Activated naive CD8-positive, alpha-beta T cell treated with anti-CD3 and anti-CD28 coated beads, Interleukin-2, amount 10 ng/mL, durations not matched to agents 7 days and 5 days (primary cell): ENCODE results near the gene SYNPO. TPM values are rescaled to one million over a fixed set of nuclear protein-coding genes. Genes with fewer than 3 reads are reported as not detected.

Experiments
- ATAC-seq: fragments of 150-1000 bp; cut with Tn5 transposase; one replicate; pipeline ENCODE4 v1.10.0; 2021; ENCODE audit warnings: low read depth, moderate library complexity
- POLR2A ChIA-PET: fragments of 350-600 bp; sonication (Branson Sonifier 250); formaldehyde crosslinking; loops from one replicate; lab custom pipeline; 2021; ENCODE audit warnings: antibody characterized with exemption; lab: Charles Lee
- DNase-seq: peaks from one replicate; pipeline ENCODE4 v3.0.0; 2021
- H3K27ac Mint-ChIP-seq: one replicate; pipeline ENCODE4 v1.8.0; 2022; ENCODE audit warnings: mild to moderate bottlenecking, mixed read lengths
- H3K27me3 Mint-ChIP-seq: one replicate; pipeline ENCODE4 v1.8.0; 2022; ENCODE audit warnings: mild to moderate bottlenecking, moderate library complexity, mixed read lengths
- H3K36me3 Mint-ChIP-seq: one replicate; pipeline ENCODE4 v1.8.0; 2021; ENCODE audit warnings: mild to moderate bottlenecking, mixed read lengths
- H3K4me1 Mint-ChIP-seq: one replicate; pipeline ENCODE4 v1.8.0; 2021; ENCODE audit warnings: mixed read lengths
- H3K4me3 Mint-ChIP-seq: one replicate; pipeline ENCODE4 v1.8.0; 2022; ENCODE audit warnings: mild to moderate bottlenecking, moderate library complexity, mixed read lengths
- H3K9me3 Mint-ChIP-seq: one replicate; pipeline ENCODE4 v1.8.0; 2021; ENCODE audit warnings: mixed read lengths
- total RNA-seq, 2 experiments: library from RNA; stranded (reverse); gene quantifications; one replicate each; pipeline ENCODE4 v1.2.3, GENCODE V29; 2021

The SYNPO gene
- total RNA-seq, 2 experiments from 2014 or later, result 0.25 to 0.28 TPM

GRCh38 chr5:150623878-150624216, 16.6 kb upstream of the SYNPO start:
- DNase-seq (no peak), ATAC-seq (no peak)
- POLR2A ChIA-PET, result no interaction called here
- Mint-ChIP-seq H3K27me3 (peaks cover 13% of the 10 kb centered on the region), H3K27ac (no peak overlapping the region), H3K4me1 (peaks cover 11% of the 10 kb centered on the region), H3K36me3 (peaks cover 1% of the 10 kb centered on the region), H3K4me3 (peak overlapping the region; percentile 84), H3K9me3 (no peaks in the 10 kb centered on the region)

DNA sequence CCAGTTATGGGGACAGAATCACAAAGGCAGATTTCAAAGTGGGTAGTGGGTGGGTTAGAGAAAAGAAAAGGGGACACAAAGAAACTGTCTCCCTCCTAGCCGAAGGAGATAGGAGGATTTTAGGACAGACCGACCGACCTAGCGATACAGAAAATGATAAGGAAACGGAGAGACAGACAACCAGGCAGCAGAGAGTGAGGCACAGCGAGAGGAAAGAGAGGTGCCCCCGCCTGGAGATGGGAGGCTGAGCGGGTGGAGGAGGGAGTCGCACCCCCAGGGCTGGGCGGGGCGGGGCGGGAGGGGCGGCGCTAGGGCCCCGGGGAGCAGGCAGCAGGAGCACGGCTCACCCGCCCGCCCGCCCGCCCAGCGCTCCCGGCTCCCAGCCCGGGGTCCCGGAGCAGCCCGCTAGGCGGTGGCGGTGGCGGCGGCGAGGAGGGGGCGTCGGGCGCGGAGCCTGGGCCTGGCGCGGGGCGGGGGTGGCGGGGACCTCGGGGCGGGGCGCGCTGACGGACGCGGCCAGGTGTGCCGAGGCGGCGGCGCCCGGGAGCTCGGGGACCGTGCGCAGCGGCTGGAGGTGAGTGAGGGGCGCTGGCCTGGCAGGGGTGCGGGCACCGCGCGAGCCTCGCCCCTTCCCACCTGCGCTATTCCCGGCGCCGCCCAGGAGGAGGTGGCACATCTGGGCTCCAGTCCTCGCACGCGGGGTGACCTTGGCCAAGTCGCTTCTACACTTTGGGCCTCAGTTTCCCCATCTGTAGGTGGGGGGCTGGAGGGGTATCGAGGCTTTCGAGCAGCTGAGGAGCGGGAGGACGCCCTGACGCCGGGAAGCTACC, 15.9 kb upstream of the SYNPO start:
- Mint-ChIP-seq H3K9me3 (no peaks in the 10 kb centered on the region), H3K27ac (no peak overlapping the region), H3K36me3 (peaks cover 1% of the 10 kb centered on the region), H3K4me1 (peaks cover 11% of the 10 kb centered on the region), H3K4me3 (peak overlapping the region; percentile 84), H3K27me3 (peaks cover 13% of the 10 kb centered on the region)
- DNase-seq (peak; percentile 49), ATAC-seq (peak; percentile 62)
- POLR2A ChIA-PET, result no interaction called here

DNA sequence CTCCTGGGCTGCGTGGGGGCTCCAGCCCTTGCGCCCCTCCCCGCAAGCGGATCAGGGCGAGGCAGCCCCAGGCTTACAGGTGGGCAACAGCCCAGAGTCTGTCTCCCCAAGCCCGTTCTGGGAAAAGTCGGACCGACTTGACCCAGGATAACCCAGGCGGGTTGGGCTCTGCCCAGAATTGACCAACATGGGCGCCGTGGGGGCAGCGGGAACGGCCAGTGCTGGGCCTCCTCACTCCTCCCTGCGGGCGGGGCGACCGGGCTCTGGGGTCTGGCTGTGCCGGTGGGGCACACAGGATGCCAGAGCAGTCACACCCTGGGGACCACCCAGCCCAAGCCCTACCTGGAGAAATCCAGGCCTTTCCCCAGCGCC, 15.3 kb upstream of the SYNPO start:
- Mint-ChIP-seq H3K27ac (no peak overlapping the region), H3K4me3 (no peak overlapping the region), H3K9me3 (no peaks in the 10 kb centered on the region), H3K27me3 (peaks cover 13% of the 10 kb centered on the region), H3K36me3 (peaks cover 1% of the 10 kb centered on the region), H3K4me1 (peaks cover 11% of the 10 kb centered on the region)
- ATAC-seq (no peak), DNase-seq (no peak)
- POLR2A ChIA-PET, result no interaction called here

DNA sequence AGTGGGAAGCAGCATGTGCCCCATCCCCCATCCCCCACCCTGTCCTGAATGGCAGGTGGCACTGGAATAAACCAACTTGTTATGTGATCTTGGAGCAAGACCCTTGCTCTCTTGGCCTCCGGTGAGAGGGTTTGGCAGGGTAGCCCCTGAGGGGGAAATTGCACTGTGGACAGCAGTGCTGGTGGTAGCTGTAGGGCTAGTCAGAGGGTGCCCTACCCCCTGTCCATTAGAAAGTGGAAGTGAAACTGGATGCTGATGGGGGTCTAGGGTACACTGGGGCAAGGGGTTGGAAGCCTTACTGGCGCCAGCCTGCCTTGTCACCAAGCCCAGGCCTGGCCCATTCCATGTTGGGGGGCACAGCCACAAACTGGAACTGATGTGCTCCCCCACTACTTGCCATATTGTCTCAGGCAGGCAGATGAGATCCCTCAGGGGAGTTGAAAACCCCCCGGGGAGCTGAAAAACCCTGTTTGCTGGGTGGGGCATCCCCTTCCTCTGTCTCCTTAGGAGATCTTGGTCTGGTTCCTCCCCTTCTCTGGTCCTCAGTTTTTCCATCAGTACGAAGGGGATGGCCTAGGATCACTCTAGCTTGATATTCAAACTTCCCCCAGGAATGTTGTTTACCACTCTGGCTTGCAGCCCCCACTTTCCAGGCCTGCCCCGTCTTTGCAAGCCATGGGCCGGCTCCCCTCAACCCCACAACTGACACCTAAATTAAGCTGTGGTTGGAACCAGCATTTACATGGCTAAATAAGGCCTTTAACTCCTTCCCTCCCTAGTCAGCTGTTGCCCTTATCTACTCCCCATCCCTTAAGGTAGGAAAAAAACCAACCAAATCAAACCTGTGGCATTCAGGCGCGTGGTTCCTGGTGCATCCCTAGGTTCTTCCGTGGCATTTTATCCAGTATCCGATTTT, 14.4 kb upstream of the SYNPO start:
- DNase-seq (no peak), ATAC-seq (no peak)
- Mint-ChIP-seq H3K9me3 (no peaks in the 10 kb centered on the region), H3K27me3 (peaks cover 13% of the 10 kb centered on the region), H3K4me1 (peaks cover 11% of the 10 kb centered on the region), H3K36me3 (peaks cover 1% of the 10 kb centered on the region), H3K27ac (no peak overlapping the region), H3K4me3 (no peak overlapping the region)
- POLR2A ChIA-PET, result no interaction called here

DNA sequence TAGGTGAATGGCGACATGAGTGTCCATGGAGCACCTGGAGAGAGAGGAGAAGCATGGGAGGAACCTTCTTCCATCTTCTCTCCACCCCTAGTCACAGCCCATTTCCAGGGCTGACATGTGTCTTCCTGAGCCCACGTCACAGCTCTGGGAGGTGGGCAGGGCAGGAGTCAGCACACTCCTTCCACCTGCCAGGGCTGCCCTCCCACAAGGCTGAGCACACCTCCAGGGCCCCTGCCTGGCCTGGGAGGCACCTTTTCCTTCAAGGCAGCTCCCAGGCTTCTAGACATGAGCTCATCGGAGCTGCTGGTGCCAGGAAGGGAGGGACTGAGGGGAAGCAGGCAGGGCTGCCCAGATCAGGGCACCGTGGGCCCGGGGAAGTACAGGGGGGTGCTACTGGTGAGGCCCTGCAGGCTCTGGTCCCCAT, 13.6 kb upstream of the SYNPO start:
- ATAC-seq (no peak), DNase-seq (no peak)
- H3K27ac Mint-ChIP-seq, result no peak overlapping the region
- peaks cover 1% of the 10 kb centered on the region for H3K36me3 Mint-ChIP-seq
- POLR2A ChIA-PET, result no interaction called here
- H3K27me3 Mint-ChIP-seq, result peaks cover 13% of the 10 kb centered on the region
- H3K4me1 Mint-ChIP-seq, result peaks cover 11% of the 10 kb centered on the region
- no peak overlapping the region for H3K4me3 Mint-ChIP-seq
- no peaks in the 10 kb centered on the region for H3K9me3 Mint-ChIP-seq

DNA sequence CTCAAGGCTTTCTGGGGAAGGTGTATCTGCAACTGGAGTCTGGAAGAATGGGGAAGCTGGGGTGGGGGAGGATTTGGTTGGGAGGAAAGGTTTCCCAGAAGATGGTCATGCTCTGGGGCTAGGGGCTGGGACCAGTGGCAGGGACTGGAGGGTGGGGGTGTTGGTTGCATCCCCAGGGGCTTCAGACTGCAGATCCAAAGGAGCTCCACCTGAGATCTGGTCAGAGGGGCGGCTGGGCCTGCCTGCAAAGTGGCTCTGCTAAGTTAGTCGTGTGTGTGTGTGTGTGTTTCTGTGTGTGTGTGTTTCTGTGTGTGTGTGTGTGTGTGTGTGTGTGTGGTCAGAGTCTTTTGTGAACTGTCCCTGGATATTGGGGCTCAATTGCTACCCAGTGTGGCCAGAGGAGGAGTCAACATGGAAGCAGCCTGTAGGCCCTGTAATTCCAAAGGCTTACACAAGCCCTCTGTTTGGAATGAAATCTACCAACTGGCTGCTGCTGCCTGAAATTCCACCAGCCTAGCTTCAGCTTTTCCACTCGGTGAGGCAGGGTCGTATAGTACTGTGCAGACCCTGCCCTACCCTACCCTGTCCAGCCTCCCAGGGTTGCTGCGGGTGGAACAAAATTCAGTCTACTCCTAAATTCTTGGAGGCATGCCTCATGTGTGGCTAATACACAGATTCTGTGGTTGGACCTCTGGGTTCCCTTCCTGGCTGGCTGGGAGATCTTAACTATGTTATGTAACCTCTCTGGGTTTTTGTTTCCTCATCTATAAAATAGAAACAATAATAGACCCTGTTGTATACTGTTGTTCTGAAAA, 12.5 kb upstream of the SYNPO start:
- Mint-ChIP-seq H3K4me1 (peaks cover 8% of the 10 kb centered on the region), H3K9me3 (no peaks in the 10 kb centered on the region), H3K4me3 (no peak overlapping the region), H3K36me3 (peaks cover 1% of the 10 kb centered on the region), H3K27me3 (peaks cover 11% of the 10 kb centered on the region), H3K27ac (no peak overlapping the region)
- no peak for DNase-seq
- POLR2A ChIA-PET, result no interaction called here
- no peak for ATAC-seq

DNA sequence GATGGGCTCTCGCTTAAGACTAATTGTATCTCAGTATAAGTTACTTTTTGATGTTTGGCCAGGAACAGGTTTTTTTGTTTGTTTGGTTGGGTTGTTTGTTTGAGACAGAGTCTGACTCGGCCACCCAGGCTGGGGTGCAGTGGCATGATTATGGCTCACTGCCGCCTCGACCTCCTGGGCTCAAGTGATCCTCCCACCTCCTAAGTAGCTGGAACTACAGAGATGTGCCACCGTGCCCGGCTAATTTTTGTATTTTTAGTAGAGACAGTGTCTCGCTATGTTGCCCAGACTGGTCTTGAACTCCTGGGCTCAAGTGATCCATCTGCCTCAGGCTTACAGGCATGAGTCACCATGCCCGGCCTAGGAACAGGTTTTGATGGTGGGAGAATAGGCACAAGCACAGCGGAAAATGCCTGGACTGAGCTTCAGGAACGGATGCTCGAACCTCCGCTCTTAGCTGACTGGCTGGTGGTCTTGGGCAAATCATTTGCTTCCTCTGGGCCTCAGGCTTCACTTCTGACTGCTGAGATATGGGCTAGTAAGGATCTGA, 11.4 kb upstream of the SYNPO start:
- Mint-ChIP-seq H3K27me3 (peaks cover 8% of the 10 kb centered on the region), H3K4me1 (peaks cover 4% of the 10 kb centered on the region), H3K4me3 (no peak overlapping the region), H3K27ac (no peak overlapping the region), H3K36me3 (peaks cover 1% of the 10 kb centered on the region), H3K9me3 (no peaks in the 10 kb centered on the region)
- DNase-seq (no peak), ATAC-seq (no peak)
- POLR2A ChIA-PET, result no interaction called here

DNA sequence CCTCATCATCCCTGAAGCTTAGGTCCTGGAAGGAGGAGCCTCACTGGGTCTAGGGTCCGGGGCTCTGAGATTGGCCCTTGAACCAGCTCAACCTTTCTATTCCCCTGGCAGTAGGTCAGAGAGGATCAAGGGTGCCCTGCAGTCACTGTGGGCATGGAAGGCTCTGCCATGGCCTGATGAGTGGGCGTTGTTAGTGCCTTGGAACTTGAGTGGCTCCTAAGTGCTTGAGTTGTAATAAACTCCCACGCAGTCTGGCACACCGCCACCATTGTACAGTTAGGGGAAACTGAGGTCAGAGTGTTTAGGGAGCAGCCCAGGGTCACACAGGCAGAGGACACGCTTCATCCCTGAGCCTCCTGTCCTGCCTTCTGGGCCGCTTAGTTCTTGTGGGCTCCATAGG, 10.4 kb upstream of the SYNPO start:
- Mint-ChIP-seq H3K27me3 (peaks cover 6% of the 10 kb centered on the region), H3K4me1 (no peaks in the 10 kb centered on the region), H3K36me3 (no peaks in the 10 kb centered on the region), H3K4me3 (no peak overlapping the region), H3K9me3 (no peaks in the 10 kb centered on the region), H3K27ac (no peak overlapping the region)
- POLR2A ChIA-PET, result no interaction called here
- ATAC-seq (no peak), DNase-seq (no peak)

GRCh38 chr5:150630461-150631325, 9.8 kb upstream of the SYNPO start:
- Mint-ChIP-seq H3K27ac (no peak overlapping the region), H3K9me3 (no peaks in the 10 kb centered on the region), H3K4me3 (no peak overlapping the region), H3K27me3 (peaks cover 5% of the 10 kb centered on the region), H3K4me1 (no peaks in the 10 kb centered on the region), H3K36me3 (no peaks in the 10 kb centered on the region)
- no peak for ATAC-seq
- POLR2A ChIA-PET, result no interaction called here
- DNase-seq, result no peak

- Mint-ChIP-seq H3K36me3 (no peaks in the 10 kb centered on the region), H3K9me3 (no peaks in the 10 kb centered on the region), H3K4me3 (no peak overlapping the region), H3K27me3 (peaks cover 7% of the 10 kb centered on the region), H3K4me1 (no peaks in the 10 kb centered on the region), H3K27ac (no peak overlapping the region)
- no peak for ATAC-seq
- POLR2A ChIA-PET, result no interaction called here
- no peak for DNase-seq
These were observed 9.1 kb upstream of the SYNPO start for GRCh38 chr5:150631326-150631701.

DNA sequence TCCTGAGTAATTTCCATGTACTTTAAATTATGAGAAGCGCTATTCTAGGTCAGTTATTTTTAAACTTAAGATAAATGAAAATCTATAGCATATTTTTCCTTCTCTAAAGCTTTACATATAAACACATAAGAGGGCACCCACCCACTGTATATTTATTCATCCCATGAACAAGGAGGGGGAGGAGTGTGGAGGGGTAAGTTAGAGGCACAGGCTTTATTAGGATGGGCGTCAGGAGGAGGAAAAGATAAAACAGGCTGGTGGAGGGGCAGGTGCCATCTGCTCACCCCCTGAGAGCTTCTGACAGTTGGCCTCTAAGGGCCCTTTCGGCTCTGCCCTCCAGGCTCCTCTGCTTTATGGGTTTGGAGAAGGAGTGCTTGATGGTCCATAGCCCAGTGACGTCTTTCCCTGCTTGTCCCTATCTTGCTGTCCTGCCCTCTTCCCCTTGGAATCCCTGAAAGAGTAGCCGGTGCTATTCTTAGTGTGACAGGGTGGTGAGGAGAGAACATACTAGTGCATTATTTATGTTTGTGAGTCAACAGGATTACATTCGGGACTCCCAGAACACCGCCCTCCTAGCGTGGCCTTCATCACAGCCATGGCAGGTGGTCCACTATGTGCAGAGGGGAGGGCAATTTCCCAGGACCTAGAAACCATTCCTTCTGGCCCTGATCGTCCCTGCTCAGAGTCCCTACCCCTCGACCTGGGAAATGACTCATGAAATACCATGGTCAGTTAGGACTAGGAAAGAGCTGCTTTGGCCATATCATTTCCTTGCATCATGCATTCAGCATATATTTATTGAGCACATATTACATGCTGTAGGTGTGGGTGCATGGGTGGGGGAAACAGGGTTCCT, 7.9 kb upstream of the SYNPO start:
- DNase-seq (no peak), ATAC-seq (no peak)
- Mint-ChIP-seq H3K27me3 (peaks cover 17% of the 10 kb centered on the region), H3K9me3 (no peaks in the 10 kb centered on the region), H3K36me3 (no peaks in the 10 kb centered on the region), H3K4me1 (no peaks in the 10 kb centered on the region), H3K4me3 (no peak overlapping the region), H3K27ac (no peak overlapping the region)
- POLR2A ChIA-PET, result no interaction called here

DNA sequence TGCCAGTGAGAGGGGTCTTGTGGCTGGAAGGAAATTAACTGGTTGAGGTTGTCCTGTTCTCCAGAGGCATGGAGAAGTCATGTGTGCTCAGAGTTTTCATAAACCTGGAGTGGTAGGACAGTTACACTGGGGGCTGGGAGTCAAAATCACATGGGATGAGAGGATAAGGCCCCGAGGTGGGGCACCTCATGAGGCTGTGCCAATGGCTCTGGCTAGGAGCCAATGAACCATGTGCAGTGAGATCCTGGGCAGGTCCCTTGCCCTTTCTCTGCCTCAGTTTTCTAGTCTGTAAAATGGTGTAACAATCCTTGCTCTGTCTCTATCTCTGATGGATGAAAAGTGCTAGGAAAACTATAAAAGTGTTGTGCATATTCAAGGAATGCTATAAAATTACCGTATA, 7.0 kb upstream of the SYNPO start:
- POLR2A ChIA-PET, result no interaction called here
- H3K9me3 Mint-ChIP-seq, result no peaks in the 10 kb centered on the region
- DNase-seq (no peak), ATAC-seq (no peak)
- H3K27me3 Mint-ChIP-seq, result peaks cover 25% of the 10 kb centered on the region
- no peak overlapping the region for H3K4me3 Mint-ChIP-seq
- no peaks in the 10 kb centered on the region for H3K4me1 Mint-ChIP-seq
- no peaks in the 10 kb centered on the region for H3K36me3 Mint-ChIP-seq
- no peak overlapping the region for H3K27ac Mint-ChIP-seq
